C1 segment of cervical spinal cord (tissue), 14 donors: ENCODE data around the gene CCDC73.

Experiments used
- DNase-seq, 14 donors: peaks; one replicate each; lab custom pipeline; 2025; lab: John Stamatoyannopoulos, UW

The CCDC73 gene

GRCh38 chr11:32586576-32587190 lies 207.8 kb downstream of the CCDC73 start:
- no peak for DNase-seq

DNA sequence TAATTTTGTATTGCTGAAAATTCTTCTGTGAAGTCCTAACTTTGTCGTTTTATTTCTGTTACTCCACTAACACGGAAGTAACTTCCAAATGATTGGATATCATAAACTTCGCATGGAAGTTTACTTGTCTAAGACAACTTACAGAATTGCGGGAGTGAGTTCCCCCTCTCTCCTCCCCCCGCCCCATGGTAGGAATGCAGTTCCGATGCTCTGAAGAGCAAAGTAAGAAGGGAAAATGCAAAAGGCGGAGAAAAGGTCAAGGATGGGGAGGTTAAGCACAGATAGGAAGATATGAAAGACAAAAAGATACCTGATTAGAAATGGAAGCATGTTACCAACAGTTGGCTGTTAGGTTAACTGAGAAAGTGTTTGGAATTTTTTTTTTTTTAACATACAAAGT lies 209.5 kb downstream of the CCDC73 start:
- DNase-seq: no peak

DNA sequence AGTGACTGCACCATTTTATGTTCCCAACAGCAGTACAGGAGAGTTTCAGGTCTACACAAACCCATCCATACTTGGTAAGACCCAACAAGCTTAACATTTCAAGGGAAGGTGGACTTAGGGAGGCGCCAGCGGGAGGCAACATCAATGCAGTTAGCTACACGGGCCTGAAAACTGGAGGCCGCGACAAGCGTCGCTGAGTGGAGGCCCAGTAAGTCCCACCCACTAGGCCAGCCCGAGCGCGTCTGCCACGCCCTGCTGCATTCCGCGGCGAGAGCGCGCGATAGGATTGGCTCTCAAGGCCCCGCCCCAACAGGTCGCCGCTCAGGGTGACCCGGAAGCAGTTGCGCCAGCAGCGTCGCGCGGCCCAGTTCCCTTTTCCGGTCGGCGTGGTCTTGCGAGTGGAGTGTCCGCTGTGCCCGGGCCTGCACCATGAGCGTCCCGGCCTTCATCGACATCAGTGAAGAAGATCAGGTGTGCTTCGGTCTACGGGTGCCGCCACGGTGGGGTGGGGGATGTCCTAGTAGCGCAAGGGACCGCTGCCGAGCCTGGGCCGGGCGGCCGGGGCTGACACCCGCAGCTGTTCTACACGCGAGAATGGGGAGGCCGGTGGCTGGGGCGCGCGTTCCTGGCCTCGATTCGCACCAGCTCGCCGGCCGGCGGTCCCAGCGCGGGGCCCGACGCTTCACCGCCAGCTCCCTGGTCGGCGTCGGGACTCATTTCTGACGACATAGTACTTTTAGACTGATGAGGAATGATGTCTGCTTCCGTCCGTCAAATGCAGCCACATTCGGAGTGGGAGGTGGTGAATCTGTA lies 210.8 kb downstream of the CCDC73 start, which contains the start of gene EIF3M:
Gene EIF3M (plus strand): TSS at position 373 of the 813 bp plus-strand sequence. CDS start 57 bp downstream, at position 430.
- peak; percentile 29 to 95 (median 92) for DNase-seq

DNA sequence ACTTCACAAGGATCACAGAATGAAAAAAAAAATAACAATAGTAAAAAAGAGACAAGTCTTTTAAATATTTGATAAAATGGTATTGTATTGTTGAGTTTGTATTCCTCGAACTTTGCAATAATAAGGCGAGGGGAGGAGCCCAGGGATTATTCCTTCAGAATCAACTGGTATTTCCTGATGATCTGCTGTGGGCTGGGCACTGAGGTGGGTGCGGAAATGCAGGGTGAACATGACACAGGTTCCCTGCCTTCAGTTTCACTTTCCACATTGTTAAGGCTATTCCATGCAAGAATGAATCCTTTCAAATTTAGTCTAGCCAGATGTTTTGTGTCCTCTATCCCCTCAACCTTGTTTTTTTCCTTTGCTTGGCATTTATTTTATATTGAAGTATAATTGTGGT lies 212.9 kb downstream of the CCDC73 start:
- DNase-seq: no peak

DNA sequence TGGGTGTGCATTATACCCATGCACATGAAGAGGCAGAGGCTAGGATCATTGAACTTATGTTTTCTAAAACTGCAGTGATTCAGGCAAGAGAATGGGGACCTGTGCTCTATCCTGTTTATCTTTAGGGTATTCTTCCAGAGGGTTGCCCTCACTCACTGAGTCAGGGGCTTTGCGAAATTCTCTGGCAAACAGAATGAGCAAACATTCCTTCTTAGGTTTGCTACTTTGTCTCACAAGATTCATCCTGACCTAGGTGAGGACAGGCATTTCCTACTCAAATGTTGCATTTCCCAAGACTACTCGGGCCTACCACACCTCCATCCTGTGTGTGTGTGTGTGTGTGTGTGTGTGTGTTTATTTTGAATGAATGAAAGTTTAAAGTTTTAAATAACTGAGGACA lies 213.5 kb downstream of the CCDC73 start:
- DNase-seq: no peak

- DNase-seq: no peak
Measured at GRCh38 chr11:32576456-32576855, 218.0 kb downstream of the CCDC73 start.

DNA sequence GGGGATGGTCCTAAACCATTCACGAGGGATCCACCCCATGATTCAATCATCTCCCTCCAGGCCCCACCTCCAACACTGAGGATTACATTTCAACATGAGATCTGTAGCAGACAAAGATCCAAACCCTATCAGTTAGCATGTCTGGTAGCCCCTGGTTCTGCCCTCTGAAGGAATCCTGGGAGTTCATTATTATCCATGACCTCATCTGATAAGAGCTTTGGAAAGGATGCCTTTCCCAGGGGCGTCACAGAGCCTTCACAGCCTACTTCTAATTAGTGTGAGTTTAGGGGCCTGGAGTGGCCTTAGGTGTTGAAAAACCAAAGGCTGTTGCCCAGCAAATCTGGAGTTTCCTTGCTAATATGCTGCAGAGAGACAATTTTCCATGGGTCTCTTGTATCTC lies 219.4 kb downstream of the CCDC73 start:
- no peak for DNase-seq

DNA sequence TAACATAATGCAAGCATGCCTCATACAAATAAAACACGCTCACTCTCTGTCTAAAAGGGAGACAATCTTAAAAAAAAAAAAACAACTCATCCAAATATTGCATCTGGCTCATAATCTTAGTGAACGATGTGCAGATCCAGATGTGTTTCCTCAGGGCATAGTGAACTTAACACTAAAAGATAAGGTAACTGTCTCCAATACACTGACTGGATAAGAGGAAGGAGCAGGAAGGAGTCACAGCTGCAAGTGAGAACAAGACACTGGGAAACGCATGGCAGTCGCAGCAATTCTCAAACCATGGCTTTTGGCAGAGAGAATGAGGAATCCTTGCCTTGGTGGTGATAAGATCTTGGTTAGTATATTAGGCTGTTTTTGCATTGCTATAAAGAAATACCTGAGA lies 220.0 kb downstream of the CCDC73 start:
- DNase-seq: no peak

DNA sequence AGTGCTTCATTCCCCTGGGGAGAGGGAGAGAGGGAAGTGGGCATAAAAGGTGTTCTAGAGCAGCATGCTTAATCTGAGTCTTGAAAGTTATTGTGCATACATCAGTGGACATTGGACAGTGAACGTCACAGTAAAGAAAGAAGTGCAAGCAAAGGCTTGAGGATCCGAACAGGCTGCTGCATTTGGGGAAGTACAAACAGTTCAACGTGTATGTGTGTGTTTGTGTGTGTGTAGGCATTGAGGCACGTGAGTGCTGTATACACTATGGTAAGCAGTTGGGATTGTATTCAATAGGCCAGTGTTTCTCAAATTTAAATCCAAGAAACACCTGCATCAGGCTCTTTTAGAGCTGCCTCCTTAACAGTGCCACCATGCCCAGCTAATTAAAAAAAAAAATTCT lies 221.2 kb downstream of the CCDC73 start:
- no peak for DNase-seq

DNA sequence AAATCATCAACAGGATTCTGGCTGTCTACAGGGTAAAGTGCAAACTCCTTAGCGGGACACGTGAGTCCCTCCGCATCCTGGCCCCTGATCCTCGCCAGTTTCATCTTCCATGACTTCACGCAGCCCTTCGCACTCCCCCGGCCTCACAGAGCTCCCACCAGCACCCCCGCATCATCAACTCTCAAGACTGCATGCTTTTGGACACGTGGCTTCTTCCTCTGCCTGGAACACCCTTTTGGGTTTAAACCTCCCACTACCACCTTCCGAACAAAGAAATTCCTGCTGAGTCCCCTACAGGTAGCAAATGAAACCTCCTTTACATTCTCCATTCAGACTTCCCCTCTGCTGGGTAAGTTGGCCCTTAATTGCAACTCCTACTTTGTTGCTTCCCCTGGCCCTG lies 223.4 kb downstream of the CCDC73 start:
- no peak for DNase-seq

- no peak for DNase-seq
Measured at GRCh38 chr11:32569313-32569881, 225.1 kb downstream of the CCDC73 start.

DNA sequence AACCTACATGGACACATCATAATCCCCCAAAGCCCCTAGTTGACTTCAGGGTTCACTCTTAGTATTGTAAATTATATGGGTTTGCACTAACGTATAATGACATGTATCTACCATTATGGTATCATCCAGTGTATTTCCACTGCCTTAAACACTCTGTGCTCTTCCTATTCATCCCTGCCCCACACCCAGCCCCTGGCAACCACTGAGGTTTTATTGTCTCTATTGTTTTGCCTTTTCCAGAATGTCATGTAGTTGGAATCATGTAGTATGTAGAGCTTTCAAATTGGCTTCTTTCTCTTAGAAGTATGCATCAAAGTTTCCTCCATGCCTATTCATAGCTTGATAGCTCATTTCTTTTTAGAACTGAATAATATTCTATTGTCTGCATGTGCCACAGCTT lies 227.3 kb downstream of the CCDC73 start:
- no peak for DNase-seq

- DNase-seq: no peak
Measured at GRCh38 chr11:32566517-32566916, 227.9 kb downstream of the CCDC73 start.

DNA sequence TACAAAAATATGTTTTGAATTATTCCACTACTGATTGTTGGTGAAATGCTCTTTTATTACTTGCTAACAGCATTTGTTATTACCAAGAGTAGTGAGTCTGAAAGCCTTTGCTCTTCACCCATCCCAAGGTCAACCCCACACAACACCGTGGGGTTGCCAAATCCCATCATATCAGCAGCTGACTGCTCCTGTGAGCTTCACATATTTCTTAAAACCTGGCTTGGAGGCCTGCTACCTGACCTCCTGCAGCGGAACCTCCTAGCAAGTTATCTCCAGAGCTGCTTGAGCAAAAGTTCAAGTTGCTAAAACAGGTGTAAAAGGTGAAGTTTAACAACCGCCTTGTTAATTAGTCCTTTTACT lies 230.9 kb downstream of the CCDC73 start:
- no peak for DNase-seq

- no peak for DNase-seq
Measured at GRCh38 chr11:32562839-32563599, 231.4 kb downstream of the CCDC73 start.

DNA sequence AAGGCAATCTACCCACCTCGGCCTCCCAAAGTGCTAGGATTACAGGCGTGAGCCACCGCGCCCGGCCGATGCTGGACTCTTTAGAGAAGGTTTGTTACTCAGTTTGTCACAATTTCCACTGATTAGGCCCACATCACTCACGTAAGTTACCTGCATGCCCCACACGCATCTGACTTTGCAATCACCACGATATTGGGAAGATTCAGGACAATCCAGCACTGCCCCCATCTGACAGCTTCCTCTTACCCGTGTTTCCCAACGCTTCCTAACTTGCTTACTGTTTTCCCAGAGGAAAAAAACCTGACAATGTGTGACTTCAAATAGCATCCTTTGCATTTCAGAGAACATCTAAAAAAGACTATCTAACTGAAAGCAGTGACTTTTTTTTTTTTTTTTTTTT lies 232.6 kb downstream of the CCDC73 start:
- DNase-seq: no peak

DNA sequence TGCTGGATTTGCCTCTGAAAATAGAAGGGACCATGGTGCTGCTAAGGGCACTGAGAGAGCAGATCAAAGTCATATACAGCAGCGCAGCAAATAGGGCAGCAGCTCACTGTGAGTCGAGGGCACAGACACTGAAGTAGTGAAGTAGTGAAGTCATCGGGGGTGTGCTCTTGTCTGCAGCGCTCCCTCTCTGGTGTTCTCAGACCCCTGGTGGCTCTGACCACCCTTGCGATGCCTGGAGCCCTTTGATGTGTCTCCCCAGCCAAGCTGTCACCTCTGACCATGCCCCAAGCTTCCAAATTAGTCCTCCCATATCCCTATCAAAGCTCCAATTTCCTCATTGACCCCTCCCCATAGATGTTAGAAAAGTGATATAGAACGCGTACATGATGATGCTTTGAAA lies 238.6 kb downstream of the CCDC73 start:
- no peak for DNase-seq

- no peak for DNase-seq
Measured at GRCh38 chr11:32555091-32555490, 239.4 kb downstream of the CCDC73 start.
